Endodermal cell (in vitro differentiated cells): ENCODE data around the gene APLN. TPM values are rescaled to one million over a fixed set of nuclear protein-coding genes. Genes with fewer than 3 reads are reported as not detected.

Experiments used
- DNase-seq: peaks from one replicate; pipeline ENCODE4 v3.0.0-alpha.2; 2017
- H3K27ac ChIP-seq: 2 replicates; pipeline ENCODE4 v1.5.1; 2013; ENCODE audit warnings: mild to moderate bottlenecking, low read depth, low read length, moderate library complexity
- H3K27me3 ChIP-seq: 2 replicates; pipeline ENCODE4 v1.6.1; 2013; ENCODE audit warnings: mild to moderate bottlenecking, low read length, moderate library complexity; ENCODE audit not compliant: insufficient read depth, control insufficient read depth, poor library complexity, severe bottlenecking
- H3K36me3 ChIP-seq: 2 replicates; pipeline ENCODE4 v1.7.0; 2013; ENCODE audit warnings: mild to moderate bottlenecking, low read length, moderate library complexity; ENCODE audit not compliant: control insufficient read depth, insufficient read depth
- H3K4me1 ChIP-seq: one replicate; pipeline ENCODE4 v1.7.0; 2013; ENCODE audit warnings: low read length; ENCODE audit not compliant: control insufficient read depth, insufficient read depth
- H3K4me3 ChIP-seq: 2 replicates; pipeline ENCODE4 v1.5.1; 2013; ENCODE audit warnings: mild to moderate bottlenecking, low read length, moderate library complexity
- H3K9ac ChIP-seq: 2 replicates; pipeline ENCODE4 v1.6.1; 2013; ENCODE audit warnings: mild to moderate bottlenecking, low read length, moderate library complexity; ENCODE audit not compliant: poor library complexity, severe bottlenecking; ENCODE audit errors: extremely low read depth
- H3K9me3 ChIP-seq: 2 replicates; pipeline ENCODE4 v1.6.1; 2013; ENCODE audit warnings: mild to moderate bottlenecking, low read length, moderate library complexity; ENCODE audit not compliant: control insufficient read depth
- H3K27ac Mint-ChIP-seq: 2 replicates; pipeline ENCODE4 v1.8.0; 2020; ENCODE audit warnings: mixed read lengths
- H3K27me3 Mint-ChIP-seq: 2 replicates; pipeline ENCODE4 v1.8.0; 2021; ENCODE audit warnings: mild to moderate bottlenecking, mixed read lengths; ENCODE audit not compliant: insufficient read depth
- H3K36me3 Mint-ChIP-seq: 2 replicates; pipeline ENCODE4 v1.8.0; 2020; ENCODE audit warnings: low read depth, mixed read lengths
- H3K4me1 Mint-ChIP-seq: 2 replicates; pipeline ENCODE4 v1.8.0; 2020; ENCODE audit warnings: mixed read lengths
- H3K4me3 Mint-ChIP-seq: 2 replicates; pipeline ENCODE4 v1.8.0; 2020; ENCODE audit warnings: mild to moderate bottlenecking, moderate library complexity, mixed read lengths
- H3K9me3 Mint-ChIP-seq: 2 replicates; pipeline ENCODE4 v1.8.0; 2020; ENCODE audit warnings: mild to moderate bottlenecking, mixed read lengths
- WGBS, 2 experiments: methylation state at CpG; one replicate each; pipeline versions ENCODE4 v1.1.5 to v1.1.7; 2013; ENCODE audit warnings: missing lambda C conversion rate in 2 of 2, mixed read lengths in 1 of 2; ENCODE audit not compliant: insufficient coverage in 1 of 2, insufficient read length in 1 of 2; 5-methylcytosine and 5-hydroxymethylcytosine counted together
- total RNA-seq, 2 donors: library from RNA; stranded (reverse); fragmentation: NEBNext Ultra II Directional in 1 of 2; extraction: Animal tissue kit (Norgen Biotek cat#: 25700) in 1 of 2; gene quantifications; 2 replicates in 1 of 2; 3 replicates in 1 of 2; pipeline ENCODE4 v1.2.1, GENCODE V29; 2021
- TF ChIP-seq, protein P1 (sequence below): fragments of 200-600 bp; sonication (generic); conservative IDR thresholded peaks from 2 replicates; pipeline ENCODE4 v1.5.0; 2021; ENCODE audit warnings: antibody characterized with exemption, mild to moderate bottlenecking

The APLN gene
- total RNA-seq, 2 donors from 2014 or later: 0.22 TPM; not detected in 1

DNA sequence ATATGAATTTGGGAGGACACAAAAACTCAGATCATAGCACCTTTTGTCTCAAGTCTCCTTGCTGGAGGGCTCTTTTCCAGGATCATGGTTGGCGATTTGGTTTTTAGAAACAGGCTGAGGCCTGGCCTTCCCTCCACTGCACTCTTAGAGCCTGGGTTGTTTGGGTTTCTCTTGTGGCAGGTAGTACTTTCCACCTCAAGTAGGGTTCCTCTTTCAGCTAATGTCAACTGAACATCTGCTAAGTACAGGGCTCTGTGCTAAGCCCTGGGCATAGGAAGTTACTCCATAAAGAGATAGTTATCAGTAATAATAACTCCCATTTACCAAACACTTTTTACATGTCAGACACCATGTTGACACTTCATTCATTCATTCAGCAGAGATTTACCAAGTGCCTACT is 28.2 kb upstream of the APLN start:
- H3K4me3 ChIP-seq: no peak overlapping the region
- H3K27me3 ChIP-seq: no peaks in the 10 kb centered on the region
- Mint-ChIP-seq H3K27me3 (peaks cover 6% of the 10 kb centered on the region), H3K9me3 (no peaks in the 10 kb centered on the region), H3K4me1 (peaks cover 2% of the 10 kb centered on the region), H3K36me3 (no peaks in the 10 kb centered on the region), H3K4me3 (no peak overlapping the region), H3K27ac (no peak overlapping the region)
- no peak overlapping the region for H3K27ac ChIP-seq
- no peaks in the 10 kb centered on the region for H3K9me3 ChIP-seq
- no peaks in the 10 kb centered on the region for H3K36me3 ChIP-seq
- TF ChIP-seq, protein P1, sequence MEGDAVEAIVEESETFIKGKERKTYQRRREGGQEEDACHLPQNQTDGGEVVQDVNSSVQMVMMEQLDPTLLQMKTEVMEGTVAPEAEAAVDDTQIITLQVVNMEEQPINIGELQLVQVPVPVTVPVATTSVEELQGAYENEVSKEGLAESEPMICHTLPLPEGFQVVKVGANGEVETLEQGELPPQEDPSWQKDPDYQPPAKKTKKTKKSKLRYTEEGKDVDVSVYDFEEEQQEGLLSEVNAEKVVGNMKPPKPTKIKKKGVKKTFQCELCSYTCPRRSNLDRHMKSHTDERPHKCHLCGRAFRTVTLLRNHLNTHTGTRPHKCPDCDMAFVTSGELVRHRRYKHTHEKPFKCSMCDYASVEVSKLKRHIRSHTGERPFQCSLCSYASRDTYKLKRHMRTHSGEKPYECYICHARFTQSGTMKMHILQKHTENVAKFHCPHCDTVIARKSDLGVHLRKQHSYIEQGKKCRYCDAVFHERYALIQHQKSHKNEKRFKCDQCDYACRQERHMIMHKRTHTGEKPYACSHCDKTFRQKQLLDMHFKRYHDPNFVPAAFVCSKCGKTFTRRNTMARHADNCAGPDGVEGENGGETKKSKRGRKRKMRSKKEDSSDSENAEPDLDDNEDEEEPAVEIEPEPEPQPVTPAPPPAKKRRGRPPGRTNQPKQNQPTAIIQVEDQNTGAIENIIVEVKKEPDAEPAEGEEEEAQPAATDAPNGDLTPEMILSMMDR: no peak
- DNase-seq: no peak
- H3K9ac ChIP-seq: no peak overlapping the region
- WGBS, 2 experiments: 80% methylated on average over 1 of the region's 1 CpG; no CpG with 5 or more reads in 1 of the 2 experiments
- no peaks in the 10 kb centered on the region for H3K4me1 ChIP-seq

DNA sequence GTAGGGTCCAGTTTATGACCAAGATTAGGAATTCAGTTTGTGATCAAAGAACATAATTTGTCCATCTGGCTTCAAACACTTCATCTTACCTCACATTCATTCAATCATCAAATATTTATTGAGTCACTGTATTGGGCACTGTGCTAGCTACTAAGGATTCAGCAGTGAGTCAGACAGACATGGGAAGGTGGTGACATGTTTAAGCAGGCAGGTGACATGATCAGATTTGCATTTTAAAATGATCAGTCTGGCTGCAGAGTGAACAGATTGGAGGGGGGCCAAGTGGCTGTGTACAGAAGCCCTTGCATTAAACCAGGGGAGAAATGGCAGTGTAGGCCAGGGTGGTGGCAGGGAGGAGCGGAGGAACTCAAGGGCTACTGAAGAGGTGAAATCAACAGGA is 25.1 kb upstream of the APLN start:
- H3K9me3 ChIP-seq: no peaks in the 10 kb centered on the region

GRCh38 chrX:129678614-129679195 is 23.9 kb upstream of the APLN start:
- TF ChIP-seq, protein P1: no peak
- no peak overlapping the region for H3K4me3 Mint-ChIP-seq
- Histone ChIP-seq H3K36me3 (no peaks in the 10 kb centered on the region), H3K27me3 (no peaks in the 10 kb centered on the region), H3K4me1 (no peaks in the 10 kb centered on the region), H3K4me3 (no peak overlapping the region), H3K27ac (no peak overlapping the region), H3K9me3 (no peaks in the 10 kb centered on the region), H3K9ac (no peak overlapping the region)
- no peaks in the 10 kb centered on the region for H3K36me3 Mint-ChIP-seq
- H3K9me3 Mint-ChIP-seq: peaks cover 1% of the 10 kb centered on the region
- WGBS, 2 experiments: 73 to 91% methylated on average over 3 to 13 of the region's 14 CpGs
- H3K27me3 Mint-ChIP-seq: peaks cover 12% of the 10 kb centered on the region
- H3K4me1 Mint-ChIP-seq: no peaks in the 10 kb centered on the region
- DNase-seq: no peak
- no peak overlapping the region for H3K27ac Mint-ChIP-seq

More for the DNA sequence above, 25.1 kb upstream of the APLN start:
- Mint-ChIP-seq H3K36me3 (no peaks in the 10 kb centered on the region), H3K9me3 (no peaks in the 10 kb centered on the region), H3K27ac (no peak overlapping the region), H3K4me1 (no peaks in the 10 kb centered on the region), H3K4me3 (no peak overlapping the region), H3K27me3 (peaks cover 15% of the 10 kb centered on the region)
- Histone ChIP-seq H3K4me3 (no peak overlapping the region), H3K27me3 (no peaks in the 10 kb centered on the region), H3K36me3 (no peaks in the 10 kb centered on the region), H3K4me1 (no peaks in the 10 kb centered on the region), H3K27ac (no peak overlapping the region), H3K9ac (no peak overlapping the region)
- TF ChIP-seq, protein P1: no peak
- DNase-seq: no peak
- WGBS, 2 experiments: 100% methylated on average over 1 of the region's 1 CpG; no CpG with 5 or more reads in 1 of the 2 experiments
